ENCODE results near the gene PSEN2.
A peak's percentile ranks its signal among the peaks of the same experiment; 100 is the strongest.
"Not testable (repeated sequence)": the region's sequence is repeated elsewhere in the genome, so short reads cannot be mapped to it uniquely, and the experiment has no call there.

PSEN2 gene

DNA sequence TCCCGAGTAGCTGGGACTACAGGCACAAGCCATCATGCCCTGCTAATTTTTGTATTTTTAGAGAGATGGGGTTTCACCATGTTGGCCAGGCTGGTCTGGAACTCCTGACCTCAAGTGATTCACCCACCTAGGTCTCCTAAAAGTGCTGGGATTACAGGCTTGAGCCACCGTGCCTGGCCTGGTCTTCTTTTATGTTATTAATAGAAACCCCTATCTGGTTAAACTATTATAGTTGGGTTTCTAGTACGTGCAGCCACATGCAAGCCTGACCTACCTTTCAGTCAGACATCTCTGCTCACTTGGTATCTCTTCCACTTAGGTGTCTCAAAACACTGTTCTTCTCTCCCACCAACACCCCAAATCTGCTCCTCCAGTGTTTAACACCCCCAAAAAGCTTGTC, 34.4 kb downstream of the PSEN2 start:
- no peak for DNase-seq (ENCODE audit: extremely low spot score, insufficient read length, low read depth)
- FAIRE-seq: no peak

DNA sequence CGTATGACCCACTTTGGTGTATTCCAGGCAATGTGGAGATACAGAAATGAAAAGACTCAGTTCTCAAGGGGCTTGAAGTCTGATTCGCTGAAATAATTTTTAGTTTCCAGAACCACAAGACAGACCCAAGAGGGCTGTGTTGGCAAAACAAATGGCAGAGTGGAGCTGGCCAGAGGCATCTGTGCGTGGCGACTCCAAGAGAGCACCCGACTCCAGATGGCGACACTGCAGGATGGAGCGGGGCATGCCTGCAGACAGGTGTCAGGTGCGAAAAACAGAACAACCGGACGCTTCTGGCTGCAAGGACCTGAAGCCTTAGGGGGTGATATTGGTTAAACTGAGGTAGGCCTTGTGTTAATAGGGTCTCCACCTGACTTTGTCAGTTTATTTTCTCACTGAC, 38.0 kb downstream of the PSEN2 start:
- no peak for FAIRE-seq

DNA sequence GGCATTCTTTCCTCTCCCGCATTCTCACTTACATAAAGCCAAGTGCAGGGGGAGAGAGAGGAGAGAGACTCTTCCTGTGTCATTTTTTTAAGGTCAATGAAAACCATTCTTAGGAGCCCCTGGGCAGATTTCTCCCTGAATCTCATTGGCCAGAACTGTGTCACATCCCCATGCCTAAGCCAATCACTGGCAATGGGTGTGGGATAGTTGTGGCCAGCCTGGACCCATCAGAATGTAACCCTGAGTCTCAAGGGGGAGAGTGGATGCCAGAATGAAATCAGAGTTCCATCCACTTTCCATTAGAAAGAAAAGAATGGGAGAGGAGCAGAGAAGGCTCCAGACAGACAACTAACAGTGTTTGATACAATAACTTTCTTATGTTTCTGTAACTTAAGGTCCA, 38.5 kb downstream of the PSEN2 start:
- no peak for DNase-seq (ENCODE audit: extremely low spot score, insufficient read length, low read depth)
- FAIRE-seq: no peak

More for the DNA sequence above, 38.0 kb downstream of the PSEN2 start:
- no peak for DNase-seq (ENCODE audit: extremely low spot score, insufficient read length, low read depth)

- DNase-seq (ENCODE audit: extremely low spot score, insufficient read length, low read depth) (peak; percentile 62), FAIRE-seq (peak; percentile 94)
These were observed 42.3 kb downstream of the PSEN2 start for GRCh38 chr1:226912587-226913176.

DNA sequence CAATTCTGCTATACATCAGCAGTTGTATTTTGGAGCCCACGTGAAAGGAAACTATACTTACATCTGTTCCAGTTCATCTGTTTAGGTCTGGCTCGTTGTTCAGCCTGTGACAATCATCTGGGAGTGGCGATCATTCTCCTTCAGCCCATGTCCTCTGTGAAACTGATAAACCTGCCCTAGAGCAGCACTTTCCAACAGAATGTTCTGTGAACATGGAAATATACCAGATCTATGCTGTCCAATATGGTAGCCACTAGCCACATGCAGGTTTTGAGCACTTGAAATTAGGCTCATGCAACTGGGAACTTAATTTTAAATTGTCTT, 45.2 kb downstream of the PSEN2 start:
- DNase-seq (ENCODE audit: extremely low spot score, insufficient read length, low read depth): no peak
- peak; percentile 24 for FAIRE-seq

- DNase-seq (ENCODE audit: extremely low spot score, insufficient read length, low read depth) (no peak), FAIRE-seq (no peak)
These were observed 46.1 kb downstream of the PSEN2 start for GRCh38 chr1:226916497-226916896.

DNA sequence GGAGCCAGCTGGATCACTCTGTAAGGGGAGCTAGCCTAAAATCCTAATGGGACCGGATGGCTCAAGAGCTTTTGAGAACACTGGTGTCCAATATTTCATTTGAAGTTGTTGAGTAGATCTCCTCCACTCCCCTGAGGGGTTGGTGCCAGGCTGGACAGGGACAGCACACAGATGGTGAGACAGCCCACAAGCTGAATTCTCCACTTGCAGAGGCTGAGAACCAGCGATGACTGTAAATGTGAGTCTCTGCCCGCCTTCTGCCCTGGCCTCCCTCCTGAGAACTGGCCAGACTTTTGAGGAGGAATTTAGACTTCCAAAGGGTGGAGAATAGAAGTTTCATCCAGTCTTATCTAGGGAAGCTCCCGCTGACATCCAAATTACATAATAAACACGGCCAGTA, 49.2 kb downstream of the PSEN2 start:
- FAIRE-seq (no peak), DNase-seq (ENCODE audit: extremely low spot score, insufficient read length, low read depth) (no peak)

DNA sequence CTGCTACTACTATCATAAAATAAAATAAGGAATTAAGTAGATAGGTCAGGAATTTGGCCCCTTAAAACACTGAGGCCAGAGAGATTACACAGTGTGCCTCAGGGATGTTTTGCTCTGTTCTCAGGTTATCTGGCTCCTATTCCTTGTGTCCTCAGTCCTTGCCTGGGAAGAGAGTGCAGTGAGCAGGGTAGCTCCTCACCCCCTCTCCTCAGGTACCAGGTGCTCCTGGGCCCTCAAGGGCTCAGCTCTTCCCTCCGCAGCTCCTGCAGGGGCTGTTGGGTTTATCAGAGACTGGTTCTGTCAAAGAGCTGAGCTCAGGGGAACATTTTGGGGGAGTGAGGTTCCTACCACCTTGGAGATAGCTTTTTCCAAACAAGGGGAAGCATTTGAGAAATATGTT, 49.6 kb downstream of the PSEN2 start:
- FAIRE-seq: no peak

GRCh38 chr1:226920446-226920894, 50.1 kb downstream of the PSEN2 start:
- no peak for FAIRE-seq
- no peak for DNase-seq (ENCODE audit: extremely low spot score, insufficient read length, low read depth)

More for the DNA sequence above, 49.6 kb downstream of the PSEN2 start:
- DNase-seq (ENCODE audit: extremely low spot score, insufficient read length, low read depth): no peak

- DNase-seq (ENCODE audit: extremely low spot score, insufficient read length, low read depth): no peak
- no peak for FAIRE-seq
These were observed 51.1 kb downstream of the PSEN2 start for GRCh38 chr1:226921504-226921903.

GRCh38 chr1:226929260-226930111, 59.1 kb downstream of the PSEN2 start:
- not testable (repeated sequence) for FAIRE-seq; DNase-seq (ENCODE audit: extremely low spot score, insufficient read length, low read depth)

GRCh38 chr1:226934483-226935237, 64.2 kb downstream of the PSEN2 start:
- no peak for DNase-seq (ENCODE audit: extremely low spot score, insufficient read length, low read depth)
- no peak for FAIRE-seq

DNA sequence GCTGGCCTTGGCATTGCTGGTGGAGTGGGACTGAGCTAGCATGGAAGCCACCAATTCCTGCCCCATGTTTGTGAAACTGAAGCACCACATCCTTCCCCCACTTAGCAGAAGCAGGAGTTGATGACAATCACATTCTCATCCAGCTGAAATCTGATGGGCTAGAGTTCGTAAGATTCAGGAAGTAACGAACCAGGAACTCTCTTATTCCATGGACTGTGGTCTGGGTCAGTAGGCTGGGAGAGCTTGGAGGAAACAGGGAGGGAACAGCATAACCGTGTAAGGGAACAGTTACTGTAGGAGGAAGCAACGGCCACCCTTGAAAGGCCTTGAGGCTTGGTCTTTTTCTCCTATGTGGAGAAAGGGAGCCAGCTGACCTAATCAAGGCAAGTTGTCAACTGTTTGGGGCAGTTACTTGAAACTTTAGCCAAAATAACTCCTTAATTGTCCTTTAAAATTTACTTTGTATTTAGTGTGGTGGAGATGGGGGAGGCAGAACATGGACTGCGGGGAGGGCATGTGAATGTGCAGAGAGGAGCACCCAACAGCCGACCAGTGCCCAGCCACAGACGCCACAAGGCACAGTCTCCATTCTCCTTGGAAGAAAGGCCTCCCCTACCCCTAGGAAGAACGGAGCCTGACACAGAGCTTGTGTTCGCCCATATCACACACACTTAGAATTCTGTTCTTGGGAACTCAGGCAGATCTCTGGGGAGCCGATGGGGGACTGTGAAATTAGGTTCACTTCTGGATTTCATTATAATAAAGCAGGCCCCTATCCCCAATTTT, 67.7 kb downstream of the PSEN2 start:
- DNase-seq (ENCODE audit: extremely low spot score, insufficient read length, low read depth) (no peak), FAIRE-seq (no peak)

DNA sequence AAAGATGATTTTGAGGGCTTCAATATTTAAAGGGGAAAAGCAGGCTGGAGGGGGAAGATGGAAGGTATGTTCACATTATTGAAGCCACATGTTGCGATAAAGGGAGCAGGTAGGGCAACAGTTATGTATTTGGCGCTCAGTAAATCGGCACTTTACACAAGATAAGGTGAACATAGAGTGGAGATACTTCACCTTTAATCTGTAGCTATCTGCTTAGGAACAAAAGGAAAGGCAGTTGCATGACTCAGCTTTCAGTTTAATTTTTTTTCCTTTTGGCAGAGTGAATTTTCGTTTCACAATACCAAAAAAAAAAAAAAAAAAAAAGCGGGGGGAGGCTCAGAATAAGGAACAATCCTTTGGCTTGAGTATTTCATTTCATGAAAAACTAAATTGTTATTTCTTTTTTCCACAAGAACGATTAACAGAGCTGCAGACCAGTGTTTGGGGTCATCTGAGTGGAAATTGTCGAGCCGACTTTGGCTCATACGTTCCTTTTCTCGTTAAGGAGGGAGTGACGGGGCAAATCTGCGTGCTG, 68.6 kb downstream of the PSEN2 start:
- DNase-seq (ENCODE audit: extremely low spot score, insufficient read length, low read depth) (no peak), FAIRE-seq (no peak)

DNA sequence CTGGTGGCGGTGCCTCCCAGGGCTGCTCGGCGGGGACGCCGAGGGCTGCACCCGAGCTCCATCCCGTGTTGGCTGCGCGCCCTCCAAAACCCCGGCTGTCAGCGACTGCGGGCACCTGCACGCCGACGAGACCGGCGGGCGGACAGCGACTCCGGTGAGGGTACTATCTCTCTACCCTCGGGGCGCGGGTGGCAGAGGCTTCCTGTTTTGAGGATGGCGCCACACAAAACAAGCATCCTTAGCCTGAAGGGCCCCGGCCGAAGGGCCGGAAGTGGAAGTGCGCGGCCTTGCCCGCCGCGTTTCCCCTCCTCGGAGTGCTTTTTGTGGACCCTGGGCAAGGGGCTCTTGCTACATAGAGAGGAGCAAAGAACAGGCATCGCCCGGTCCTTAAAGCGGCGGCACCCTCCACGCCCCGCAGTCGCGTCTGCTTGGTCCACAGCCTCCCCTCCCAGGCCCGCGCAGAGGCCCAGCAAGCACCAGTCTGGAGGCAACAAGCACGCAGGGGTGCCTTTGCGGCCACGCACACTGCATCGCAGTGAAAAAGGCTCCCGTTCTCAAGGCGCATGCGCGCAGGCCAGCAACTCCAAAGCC, 69.1 kb downstream of the PSEN2 start:
- peak; percentile 22 for DNase-seq (ENCODE audit: extremely low spot score, insufficient read length, low read depth)
- FAIRE-seq: peak; percentile 64

DNA sequence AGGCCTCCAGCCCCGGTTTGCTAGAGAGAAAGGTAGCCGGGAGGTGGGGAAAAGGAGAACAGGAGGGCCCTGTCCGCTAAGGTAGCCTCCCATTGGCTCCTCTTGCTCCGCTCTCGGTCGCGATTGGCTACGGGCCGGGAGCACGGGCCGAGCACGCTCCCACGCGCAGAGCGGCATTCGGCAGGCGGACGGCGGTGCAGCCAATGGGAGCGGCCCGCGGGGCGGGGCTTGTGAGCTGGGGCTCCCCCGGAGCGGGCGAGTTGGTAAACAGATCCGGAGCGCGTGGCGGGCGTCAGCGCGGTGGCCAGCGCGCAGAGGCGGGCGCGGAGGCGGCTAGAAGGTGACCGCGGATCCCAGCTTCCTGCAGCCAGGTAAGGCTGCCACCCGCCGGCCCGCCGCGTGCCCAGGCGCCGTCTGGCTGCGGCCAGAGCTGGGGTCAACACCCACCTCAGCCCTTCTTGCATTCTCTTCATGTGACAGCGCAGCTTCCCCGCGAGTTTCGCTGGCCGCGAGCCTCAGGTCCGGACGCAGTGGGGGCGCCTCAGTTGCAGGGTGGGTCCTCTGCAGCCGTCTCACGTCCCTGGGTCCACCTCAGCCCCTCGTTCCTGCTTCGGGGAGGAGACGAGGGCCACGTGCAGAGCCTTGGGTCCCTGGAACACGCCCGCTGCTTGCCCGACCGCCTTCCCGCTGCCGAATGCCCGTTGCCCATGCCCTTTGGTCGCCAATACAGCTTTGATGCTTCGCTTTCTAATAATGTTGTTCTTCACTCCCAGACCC, 69.8 kb downstream of the PSEN2 start, which contains the start of gene COQ8A:
COQ8A (plus strand) TSS at position 266 of the 777 bp plus-strand sequence. CDS start 21,092 bp downstream, outside the sequence.
- DNase-seq (ENCODE audit: extremely low spot score, insufficient read length, low read depth) (peak; percentile 96), FAIRE-seq (peak; percentile 99)

DNA sequence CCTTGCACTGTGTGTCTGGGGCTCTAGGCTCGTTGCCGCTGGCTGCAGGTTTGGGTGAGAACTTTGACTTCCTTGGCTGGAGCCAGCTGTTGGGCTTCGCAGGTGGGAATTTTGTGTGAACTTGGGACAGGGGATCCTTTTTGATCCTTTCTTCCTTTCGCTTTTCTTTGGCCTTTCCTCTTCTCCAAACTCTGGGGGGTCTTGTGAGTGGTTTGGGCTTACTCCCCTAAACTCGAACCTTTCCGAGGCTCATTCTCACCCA, 70.3 kb downstream of the PSEN2 start:
- DNase-seq (ENCODE audit: extremely low spot score, insufficient read length, low read depth) (no peak), FAIRE-seq (no peak)

- DNase-seq (ENCODE audit: extremely low spot score, insufficient read length, low read depth) (no peak), FAIRE-seq (no peak)
These were observed 72.0 kb downstream of the PSEN2 start for GRCh38 chr1:226942392-226942791.

- DNase-seq (ENCODE audit: extremely low spot score, insufficient read length, low read depth) (no peak), FAIRE-seq (no peak)
These were observed 72.7 kb downstream of the PSEN2 start for GRCh38 chr1:226943156-226943555.
